Neural cell (in vitro differentiated cells): ENCODE results near the gene COL4A2. TPM values are rescaled to one million over a fixed set of nuclear protein-coding genes. Genes with fewer than 3 reads are reported as not detected.
A peak's percentile ranks its signal among the peaks of the same experiment; 100 is the strongest.

Experiments
- H2AFZ ChIP-seq: fragments of 200-600, 300-800 bp; sonication (generic), shearing (Covaris generic); 2 replicates; pipeline ENCODE4 v1.6.0; 2014; ENCODE audit warnings: low read depth, mild to moderate bottlenecking, antibody characterized with exemption, low read length, moderate library complexity
- H3F3A ChIP-seq: fragments of 200-600 bp; shearing (Covaris generic); 2 replicates; pipeline ENCODE4 v1.6.1; 2016; ENCODE audit warnings: mild to moderate bottlenecking, moderate library complexity, mixed read lengths, antibody characterized with exemption, low read length; ENCODE audit not compliant: insufficient read depth, poor library complexity, severe bottlenecking
- H3K27ac ChIP-seq: fragments of 200-600, 300-800 bp; sonication (generic), shearing (Covaris generic); 2 replicates; pipeline ENCODE4 v1.5.1; 2014; ENCODE audit warnings: mild to moderate bottlenecking, low read length, moderate library complexity
- H3K27me3 ChIP-seq: fragments of 300-800, 200-600 bp; sonication (generic), shearing (Covaris generic); 2 replicates; pipeline ENCODE4 v1.6.0; 2014; ENCODE audit warnings: mild to moderate bottlenecking, low read depth, low read length, moderate library complexity; ENCODE audit not compliant: insufficient read depth
- H3K36me3 ChIP-seq: fragments of 300-800, 200-600 bp; sonication (generic), shearing (Covaris generic); 2 replicates; pipeline ENCODE4 v1.5.1; 2014; ENCODE audit warnings: mild to moderate bottlenecking, antibody characterized with exemption, low read length, moderate library complexity; ENCODE audit not compliant: insufficient read depth
- H3K4me2 ChIP-seq: fragments of 300-800, 200-600 bp; sonication (generic), shearing (Covaris generic); 2 replicates; pipeline ENCODE4 v1.6.0; 2014; ENCODE audit warnings: mild to moderate bottlenecking, low read length
- H3K4me3 ChIP-seq: fragments of 300-800, 200-600 bp; sonication (generic), shearing (Covaris generic); 2 replicates; pipeline ENCODE4 v1.5.1; 2014; ENCODE audit warnings: mild to moderate bottlenecking, low read length, moderate library complexity
- H3K79me2 ChIP-seq: fragments of 200-600 bp; shearing (Covaris generic); replicated peaks from 2 replicates; pipeline ENCODE4 v1.6.0; 2014; ENCODE audit warnings: mild to moderate bottlenecking, low read length, moderate library complexity; ENCODE audit not compliant: insufficient read depth
- H3K9ac ChIP-seq: fragments of 300-800, 200-600 bp; sonication (generic), shearing (Covaris generic); 2 replicates; pipeline ENCODE4 v1.6.1; 2016; ENCODE audit warnings: mild to moderate bottlenecking, low read length, mixed read lengths
- H3K9me2 ChIP-seq: fragments of 200-600 bp; shearing (Covaris generic); 2 replicates; pipeline ENCODE4 v1.6.1; 2016; ENCODE audit warnings: mild to moderate bottlenecking, low read length, mixed read lengths; ENCODE audit not compliant: insufficient read depth
- H3K9me3 ChIP-seq: fragments of 200-600, 300-800 bp; sonication (generic), shearing (Covaris generic); 2 replicates; pipeline ENCODE4 v1.6.1; 2016; ENCODE audit warnings: mild to moderate bottlenecking, mixed run types, low read length, moderate library complexity, mixed read lengths
- H4K20me1 ChIP-seq: fragments of 200-600 bp; shearing (Covaris generic); 2 replicates; pipeline ENCODE4 v1.6.1; 2016; ENCODE audit warnings: mild to moderate bottlenecking, mixed run types; ENCODE audit not compliant: insufficient read depth
- EP300 ChIP-seq: fragments of 450-650 bp; conservative IDR thresholded peaks from 2 replicates; pipeline ENCODE4 v1.6.1; 2014; ENCODE audit warnings: antibody characterized with exemption, mild to moderate bottlenecking, moderate library complexity; ENCODE audit not compliant: poor library complexity, severe bottlenecking
- EZH2 ChIP-seq: fragments of 200-600, 300-800 bp; shearing (Covaris generic), sonication (generic); IDR thresholded peaks from 2 replicates; pipeline ENCODE4 v1.6.1; 2014; ENCODE audit warnings: antibody characterized with exemption, low read length, borderline replicate concordance, mild to moderate bottlenecking; ENCODE audit not compliant: insufficient read depth, poor library complexity, severe bottlenecking
- MXI1 ChIP-seq: fragments of 450-650 bp; conservative IDR thresholded peaks from 2 replicates; pipeline ENCODE4 v1.6.1; 2014; ENCODE audit warnings: antibody characterized with exemption, mild to moderate bottlenecking; ENCODE audit not compliant: poor library complexity, severe bottlenecking
- POLR2AphosphoS5 ChIP-seq: IDR thresholded peaks from 2 replicates; pipeline ENCODE4 v1.6.1; 2012
- RAD21 ChIP-seq: fragments of 450-650 bp; conservative IDR thresholded peaks from 2 replicates; pipeline ENCODE4 v1.6.1; 2014; ENCODE audit warnings: antibody characterized with exemption, mild to moderate bottlenecking, moderate library complexity
- SMC3 ChIP-seq: fragments of 450-650 bp; conservative IDR thresholded peaks from 2 replicates; pipeline ENCODE4 v1.6.1; 2014; ENCODE audit warnings: antibody characterized with exemption, mild to moderate bottlenecking, moderate library complexity; ENCODE audit not compliant: poor library complexity
- TAF1 ChIP-seq: IDR thresholded peaks from 2 replicates; pipeline ENCODE4 v1.6.1; 2012; ENCODE audit warnings: low read depth
- polyA plus RNA-seq: library from polyadenylated mRNA; depleted of rRNA; stranded (reverse); fragments of >200 nt; gene quantifications from 2 replicates; pipeline ENCODE4 v1.2.3, GENCODE V29; 2014
- TF ChIP-seq, protein P1 (sequence below): IDR thresholded peaks from 2 replicates; pipeline ENCODE4 v1.6.1; 2012; ENCODE audit warnings: borderline replicate concordance
- TF ChIP-seq, protein P2 (sequence below): fragments of 450-650 bp; IDR thresholded peaks from 2 replicates; pipeline ENCODE4 v1.5.1; 2014; ENCODE audit warnings: antibody characterized with exemption, mild to moderate bottlenecking, moderate library complexity; ENCODE audit not compliant: poor library complexity, severe bottlenecking

The COL4A2 gene
- polyA plus RNA-seq, 1 donor from 2014 or later: 30.8 TPM

DNA sequence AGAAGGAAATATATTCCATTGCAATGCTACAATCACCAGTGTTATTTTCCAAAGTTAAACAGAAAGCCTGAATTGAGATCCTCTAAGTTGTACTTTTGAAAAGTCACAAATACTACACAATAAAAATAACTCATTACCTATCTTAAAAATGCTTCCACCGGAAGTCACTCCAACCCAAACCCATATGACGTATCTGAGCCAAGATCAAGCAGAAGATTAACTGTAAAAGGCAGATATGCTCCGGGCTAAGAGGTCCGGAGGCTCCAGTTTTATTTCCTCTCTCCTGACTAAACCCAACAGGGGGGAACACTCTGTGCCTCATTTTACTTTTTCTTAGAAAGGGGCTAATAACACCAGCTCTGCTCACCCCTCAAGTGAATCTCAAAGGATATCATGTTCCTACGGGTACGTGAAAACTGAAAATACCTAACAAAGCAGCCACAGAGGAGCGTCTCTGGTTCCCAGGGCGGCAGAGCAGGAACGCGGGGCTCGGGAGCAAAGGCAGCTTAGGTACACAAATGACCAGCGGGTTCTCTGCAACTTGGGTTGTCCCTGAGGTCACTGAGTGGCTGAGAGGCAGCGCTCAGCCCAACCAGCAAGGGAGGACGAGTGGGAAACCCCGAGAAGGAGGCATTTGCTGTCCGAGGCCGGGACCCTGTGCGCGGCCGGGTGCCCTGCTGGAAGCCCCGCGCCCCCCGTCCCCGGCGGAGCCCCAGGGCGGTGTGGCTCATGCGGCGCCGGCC is 253.7 kb downstream of the COL4A2 start:
- Histone ChIP-seq H3K4me2 (peak overlapping the region; percentile 51), H2AFZ (peak overlapping the region; percentile 65), H3K27ac (no peak overlapping the region), H3K9me2 (no peaks in the 10 kb centered on the region), H3F3A (no peaks in the 10 kb centered on the region), H3K79me2 (no peaks in the 10 kb centered on the region), H3K27me3 (peaks cover 41% of the 10 kb centered on the region), H3K9me3 (no peaks in the 10 kb centered on the region), H4K20me1 (no peaks in the 10 kb centered on the region), H3K4me3 (peak overlapping the region; percentile 85), H3K36me3 (no peaks in the 10 kb centered on the region), H3K9ac (peak overlapping the region; percentile 51)
- TF ChIP-seq TAF1 (no peak), EZH2 (no peak), POLR2AphosphoS5 (no peak), MXI1 (no peak), SMC3 (no peak), EP300 (no peak), RAD21 (no peak)
- TF ChIP-seq, protein P1, sequence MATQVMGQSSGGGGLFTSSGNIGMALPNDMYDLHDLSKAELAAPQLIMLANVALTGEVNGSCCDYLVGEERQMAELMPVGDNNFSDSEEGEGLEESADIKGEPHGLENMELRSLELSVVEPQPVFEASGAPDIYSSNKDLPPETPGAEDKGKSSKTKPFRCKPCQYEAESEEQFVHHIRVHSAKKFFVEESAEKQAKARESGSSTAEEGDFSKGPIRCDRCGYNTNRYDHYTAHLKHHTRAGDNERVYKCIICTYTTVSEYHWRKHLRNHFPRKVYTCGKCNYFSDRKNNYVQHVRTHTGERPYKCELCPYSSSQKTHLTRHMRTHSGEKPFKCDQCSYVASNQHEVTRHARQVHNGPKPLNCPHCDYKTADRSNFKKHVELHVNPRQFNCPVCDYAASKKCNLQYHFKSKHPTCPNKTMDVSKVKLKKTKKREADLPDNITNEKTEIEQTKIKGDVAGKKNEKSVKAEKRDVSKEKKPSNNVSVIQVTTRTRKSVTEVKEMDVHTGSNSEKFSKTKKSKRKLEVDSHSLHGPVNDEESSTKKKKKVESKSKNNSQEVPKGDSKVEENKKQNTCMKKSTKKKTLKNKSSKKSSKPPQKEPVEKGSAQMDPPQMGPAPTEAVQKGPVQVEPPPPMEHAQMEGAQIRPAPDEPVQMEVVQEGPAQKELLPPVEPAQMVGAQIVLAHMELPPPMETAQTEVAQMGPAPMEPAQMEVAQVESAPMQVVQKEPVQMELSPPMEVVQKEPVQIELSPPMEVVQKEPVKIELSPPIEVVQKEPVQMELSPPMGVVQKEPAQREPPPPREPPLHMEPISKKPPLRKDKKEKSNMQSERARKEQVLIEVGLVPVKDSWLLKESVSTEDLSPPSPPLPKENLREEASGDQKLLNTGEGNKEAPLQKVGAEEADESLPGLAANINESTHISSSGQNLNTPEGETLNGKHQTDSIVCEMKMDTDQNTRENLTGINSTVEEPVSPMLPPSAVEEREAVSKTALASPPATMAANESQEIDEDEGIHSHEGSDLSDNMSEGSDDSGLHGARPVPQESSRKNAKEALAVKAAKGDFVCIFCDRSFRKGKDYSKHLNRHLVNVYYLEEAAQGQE: no peak
- TF ChIP-seq, protein P2, sequence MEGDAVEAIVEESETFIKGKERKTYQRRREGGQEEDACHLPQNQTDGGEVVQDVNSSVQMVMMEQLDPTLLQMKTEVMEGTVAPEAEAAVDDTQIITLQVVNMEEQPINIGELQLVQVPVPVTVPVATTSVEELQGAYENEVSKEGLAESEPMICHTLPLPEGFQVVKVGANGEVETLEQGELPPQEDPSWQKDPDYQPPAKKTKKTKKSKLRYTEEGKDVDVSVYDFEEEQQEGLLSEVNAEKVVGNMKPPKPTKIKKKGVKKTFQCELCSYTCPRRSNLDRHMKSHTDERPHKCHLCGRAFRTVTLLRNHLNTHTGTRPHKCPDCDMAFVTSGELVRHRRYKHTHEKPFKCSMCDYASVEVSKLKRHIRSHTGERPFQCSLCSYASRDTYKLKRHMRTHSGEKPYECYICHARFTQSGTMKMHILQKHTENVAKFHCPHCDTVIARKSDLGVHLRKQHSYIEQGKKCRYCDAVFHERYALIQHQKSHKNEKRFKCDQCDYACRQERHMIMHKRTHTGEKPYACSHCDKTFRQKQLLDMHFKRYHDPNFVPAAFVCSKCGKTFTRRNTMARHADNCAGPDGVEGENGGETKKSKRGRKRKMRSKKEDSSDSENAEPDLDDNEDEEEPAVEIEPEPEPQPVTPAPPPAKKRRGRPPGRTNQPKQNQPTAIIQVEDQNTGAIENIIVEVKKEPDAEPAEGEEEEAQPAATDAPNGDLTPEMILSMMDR: no peak

DNA sequence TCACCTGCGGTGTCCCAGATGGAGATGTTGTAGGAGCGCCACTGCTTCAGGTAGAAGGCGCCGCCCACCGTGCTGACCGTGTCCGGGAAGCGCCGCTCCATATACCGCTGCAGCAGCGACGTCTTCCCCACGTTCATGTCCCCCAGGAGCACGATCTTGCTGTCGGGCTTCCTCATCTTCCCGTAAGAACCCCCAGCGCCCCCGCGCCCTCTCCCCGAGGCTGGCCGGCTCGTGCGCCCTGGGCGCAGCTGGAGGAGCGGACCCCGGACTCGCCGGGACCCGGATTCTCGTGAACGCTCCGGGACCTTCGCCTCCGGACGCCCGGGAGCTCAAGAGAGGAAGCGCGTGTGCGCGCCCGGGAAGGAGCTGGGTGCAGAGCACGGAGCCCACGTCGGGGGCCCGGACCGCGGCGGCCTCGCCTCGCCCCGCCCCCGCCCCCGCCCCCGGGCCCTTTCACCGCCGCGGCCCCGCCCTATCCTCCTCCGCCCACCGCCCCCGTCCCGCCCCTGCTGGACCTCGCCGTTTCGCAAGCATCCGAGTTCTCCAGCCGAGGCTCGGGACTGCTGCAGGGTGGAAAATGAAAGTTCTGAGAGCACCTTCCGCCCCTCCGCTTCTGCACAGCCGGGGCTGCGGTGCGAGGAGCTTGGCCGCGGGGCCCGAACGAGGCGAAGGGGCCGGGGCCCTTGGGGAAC is 254.4 kb downstream of the COL4A2 start, which contains the start of gene RAB20:
Gene RAB20, minus strand, starts transcription at position 379 of the 692 bp plus-strand sequence. Its CDS starts 203 bp downstream, at position 176.
- Histone ChIP-seq H3K9ac (peak within 1 kb of the TSS; percentile 51), H3K79me2 (no peaks in the 10 kb centered on the region), H3K27me3 (peaks cover 41% of the 10 kb centered on the region), H3K9me2 (no peaks in the 10 kb centered on the region), H3K9me3 (no peaks in the 10 kb centered on the region), H4K20me1 (no peaks in the 10 kb centered on the region), H3K36me3 (no peaks in the 10 kb centered on the region), H3K4me2 (peak within 1 kb of the TSS; percentile 51), H2AFZ (peak within 1 kb of the TSS; percentile 65), H3F3A (no peaks in the 10 kb centered on the region), H3K4me3 (peak within 1 kb of the TSS; percentile 85), H3K27ac (no peak within 1 kb of the TSS)
- TF ChIP-seq EZH2 (peak; percentile 47), SMC3 (no peak), MXI1 (peak; percentile 31)
- TF ChIP-seq, protein P2: no peak
